Parathyroid adenoma (tissue), 2 donors: ENCODE measurements around the gene AGO4.
"Not testable (repeated sequence)": the region's sequence is repeated elsewhere in the genome, so short reads cannot be mapped to it uniquely, and the experiment has no call there.

Experiments
- H2AFZ ChIP-seq: fragments of 300-600 bp; sonication (generic); one replicate; pipeline ENCODE4 v1.7.0; 2017; ENCODE audit warnings: antibody characterized with exemption, mild to moderate bottlenecking
- H3K27ac ChIP-seq: fragments of 300-600 bp; sonication (generic); one replicate; pipeline ENCODE4 v1.7.0; 2017
- H3K27me3 ChIP-seq: fragments of 300-600 bp; sonication (generic); one replicate; pipeline ENCODE4 v1.7.0; 2017; ENCODE audit warnings: low read length; ENCODE audit not compliant: control insufficient read depth, insufficient read depth
- H3K36me3 ChIP-seq: fragments of 300-600 bp; sonication (generic); one replicate; pipeline ENCODE4 v1.7.0; 2017; ENCODE audit warnings: low read length; ENCODE audit not compliant: control insufficient read depth, insufficient read depth
- H3K4me1 ChIP-seq: fragments of 300-600 bp; sonication (generic); one replicate; pipeline ENCODE4 v1.7.0; 2017; ENCODE audit warnings: control low read depth
- H3K4me2 ChIP-seq: fragments of 300-600 bp; sonication (generic); one replicate; pipeline ENCODE4 v1.7.0; 2017; ENCODE audit warnings: low read length
- H3K4me3 ChIP-seq: fragments of 300-600 bp; sonication (generic); one replicate; pipeline ENCODE4 v1.7.0; 2017; ENCODE audit warnings: low read depth, low read length
- H3K79me2 ChIP-seq: fragments of 300-600 bp; sonication (generic); one replicate; pipeline ENCODE4 v1.7.0; 2017; ENCODE audit warnings: control low read depth
- H3K9ac ChIP-seq: fragments of 300-600 bp; sonication (generic); one replicate; pipeline ENCODE4 v1.7.0; 2017; ENCODE audit warnings: mild to moderate bottlenecking
- H3K9me3 ChIP-seq: fragments of 300-600 bp; sonication (generic); one replicate; pipeline ENCODE4 v1.7.0; 2017; ENCODE audit warnings: low read length; ENCODE audit not compliant: control insufficient read depth
- CTCF ChIP-seq: fragments of 300-600 bp; sonication (generic); IDR thresholded peaks from one replicate; pipeline ENCODE4 v1.7.0; 2017; ENCODE audit warnings: antibody characterized with exemption, mild to moderate bottlenecking
- donor health status: primary hyperparathyroidism.

Gene AGO4

GRCh38 chr1:35783055-35783583 lies 24.7 kb upstream of the AGO4 start:
- H3K9me3 ChIP-seq, result no peaks in the 10 kb centered on the region
- H3K9ac ChIP-seq, result no peak overlapping the region
- H3K79me2 ChIP-seq, result no peaks in the 10 kb centered on the region
- H2AFZ ChIP-seq, result no peak overlapping the region
- no peaks in the 10 kb centered on the region for H3K4me1 ChIP-seq
- no peaks in the 10 kb centered on the region for H3K36me3 ChIP-seq
- H3K4me3 ChIP-seq, result no peak overlapping the region
- no peak overlapping the region for H3K27ac ChIP-seq
- no peak overlapping the region for H3K4me2 ChIP-seq
- no peaks in the 10 kb centered on the region for H3K27me3 ChIP-seq
- TF ChIP-seq CTCF, result no peak

DNA sequence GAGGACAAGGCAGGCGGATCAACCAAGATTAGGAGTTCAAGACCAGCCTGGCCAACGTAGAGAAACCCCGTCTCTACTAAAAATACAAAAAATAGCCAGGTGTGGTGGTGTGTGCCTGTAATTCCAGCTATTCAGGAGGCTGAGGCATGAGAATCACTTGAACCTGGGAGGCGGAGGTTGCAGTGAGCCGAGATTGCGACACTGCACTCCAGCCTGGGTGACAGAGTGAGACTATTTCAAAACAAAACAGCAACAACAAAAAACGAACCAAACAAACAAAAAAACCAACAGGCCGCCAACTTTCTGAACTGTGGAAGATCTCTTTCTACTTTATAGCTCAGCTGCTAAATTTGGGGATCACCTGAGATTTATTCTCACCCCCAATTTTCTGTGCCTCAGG lies 23.5 kb upstream of the AGO4 start:
- not testable (repeated sequence) for H3K79me2 ChIP-seq, H3K4me2 ChIP-seq, H2AFZ ChIP-seq, H3K4me3 ChIP-seq, H3K9ac ChIP-seq, H3K27ac ChIP-seq, H3K9me3 ChIP-seq, H3K27me3 ChIP-seq, H3K36me3 ChIP-seq, H3K4me1 ChIP-seq

GRCh38 chr1:35788139-35788538 lies 19.7 kb upstream of the AGO4 start:
- no peak for TF ChIP-seq CTCF
- Histone ChIP-seq H3K27me3 (no peaks in the 10 kb centered on the region), H3K9me3 (no peaks in the 10 kb centered on the region), H2AFZ (no peak overlapping the region), H3K27ac (no peak overlapping the region), H3K9ac (no peak overlapping the region), H3K4me3 (no peak overlapping the region), H3K4me1 (no peaks in the 10 kb centered on the region), H3K4me2 (no peak overlapping the region), H3K79me2 (no peaks in the 10 kb centered on the region), H3K36me3 (no peaks in the 10 kb centered on the region)

GRCh38 chr1:35790670-35791069 lies 17.1 kb upstream of the AGO4 start:
- TF ChIP-seq CTCF, result no peak
- no peaks in the 10 kb centered on the region for H3K79me2 ChIP-seq

DNA sequence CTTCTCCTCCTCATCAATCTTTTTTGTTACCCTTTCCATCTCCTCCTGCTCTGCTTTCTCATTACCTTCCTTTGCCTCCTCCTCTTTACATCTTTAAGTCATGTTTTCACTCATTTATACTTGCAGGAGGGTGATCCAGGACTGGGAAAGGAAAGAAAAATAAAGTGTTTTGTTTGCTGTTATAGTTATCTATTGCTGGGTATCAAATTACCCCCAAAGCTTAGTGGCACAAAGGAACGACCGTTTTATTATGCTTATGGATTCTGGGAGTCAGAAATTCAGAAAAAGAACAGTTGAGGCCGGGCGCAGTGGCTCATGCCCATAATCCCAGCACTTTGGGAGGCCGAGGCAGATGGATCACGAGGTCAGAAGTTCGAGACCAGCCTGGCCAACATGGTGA lies 12.5 kb upstream of the AGO4 start:
- H3K79me2 ChIP-seq, result no peaks in the 10 kb centered on the region

More at GRCh38 chr1:35790670-35791069, 17.1 kb upstream of the AGO4 start:
- Histone ChIP-seq H3K4me2 (no peak overlapping the region), H3K27ac (no peak overlapping the region), H3K4me1 (no peaks in the 10 kb centered on the region), H3K9me3 (no peaks in the 10 kb centered on the region), H3K27me3 (no peaks in the 10 kb centered on the region), H3K4me3 (no peak overlapping the region), H3K9ac (no peak overlapping the region), H2AFZ (no peak overlapping the region), H3K36me3 (no peaks in the 10 kb centered on the region)

More for the DNA sequence above, 12.5 kb upstream of the AGO4 start:
- Histone ChIP-seq H3K27me3 (no peaks in the 10 kb centered on the region), H3K9me3 (no peaks in the 10 kb centered on the region), H3K4me2 (no peak overlapping the region), H2AFZ (no peak overlapping the region), H3K9ac (no peak overlapping the region), H3K4me1 (no peaks in the 10 kb centered on the region), H3K4me3 (no peak overlapping the region), H3K27ac (no peak overlapping the region), H3K36me3 (no peaks in the 10 kb centered on the region)
- no peak for TF ChIP-seq CTCF
